SK-N-SH treated with all-trans-retinoic acid at 6 μM for 48 hours (cell line): ENCODE data around the gene NCAM1.

ENCODE experiments used
- ATAC-seq: fragments of 200-7000 bp; cut with Tn5 transposase; 3 replicates; pipeline ENCODE4 v1.9.1; 2020; ENCODE audit warnings: mild to moderate bottlenecking, moderate library complexity
- CREB5 ChIP-seq: fragments of 250-450 bp; sonication (Bioruptor Pico); IDR thresholded peaks from 2 replicates; pipeline ENCODE4 v1.5.1; 2020; ENCODE audit warnings: low read depth, mild to moderate bottlenecking, moderate library complexity
- CSDC2 ChIP-seq: fragments of 250-450 bp; sonication (Bioruptor Pico); IDR thresholded peaks from 2 replicates; pipeline ENCODE4 v1.5.0; 2020; ENCODE audit warnings: mild to moderate bottlenecking, moderate library complexity
- OSR1 ChIP-seq: fragments of 250-450 bp; sonication (Bioruptor Pico); IDR thresholded peaks from 2 replicates; pipeline ENCODE4 v1.8.0; 2022; ENCODE audit warnings: moderate library complexity, mild to moderate bottlenecking, inconsistent platforms
- SNAI2 ChIP-seq: fragments of 250-450 bp; sonication (Bioruptor Pico); IDR thresholded peaks from 2 replicates; pipeline ENCODE4 v1.5.0; 2020; ENCODE audit warnings: mild to moderate bottlenecking, moderate library complexity
- TOX ChIP-seq: fragments of 250-450 bp; sonication (Bioruptor Pico); IDR thresholded peaks from 2 replicates; pipeline ENCODE4 v1.8.0; 2021; ENCODE audit warnings: mild to moderate bottlenecking, moderate library complexity, borderline replicate concordance
- TSHZ2 ChIP-seq: fragments of 250-450 bp; sonication (Bioruptor Pico); IDR thresholded peaks from 2 replicates; pipeline ENCODE4 v1.5.0; 2020; ENCODE audit warnings: mild to moderate bottlenecking, moderate library complexity
- ZC3H10 ChIP-seq: fragments of 250-450 bp; sonication (Bioruptor Pico); IDR thresholded peaks from 2 replicates; pipeline ENCODE4 v1.5.1; 2021; ENCODE audit warnings: mild to moderate bottlenecking, moderate library complexity
- ZFP30 ChIP-seq: fragments of 450-650 bp; formaldehyde crosslinking; IDR thresholded peaks from 2 replicates; pipeline ENCODE4 v1.5.0; 2022; ENCODE audit warnings: mild to moderate bottlenecking, moderate library complexity
- ZNF565 ChIP-seq: fragments of 450-650 bp; formaldehyde crosslinking; conservative IDR thresholded peaks from 2 replicates; pipeline ENCODE4 v1.5.0; 2020; ENCODE audit warnings: low read depth, mild to moderate bottlenecking, moderate library complexity
- ZNF70 ChIP-seq: fragments of 450-650 bp; formaldehyde crosslinking; IDR thresholded peaks from 2 replicates; pipeline ENCODE4 v1.5.0; 2020; ENCODE audit warnings: mild to moderate bottlenecking, moderate library complexity
- ZNF8 ChIP-seq: fragments of 450-650 bp; formaldehyde crosslinking; IDR thresholded peaks from 2 replicates; pipeline ENCODE4 v1.5.0; 2020; ENCODE audit warnings: mild to moderate bottlenecking, moderate library complexity
- TF ChIP-seq, protein P1 (sequence below): fragments of 250-450 bp; sonication (Bioruptor Pico); IDR thresholded peaks from 2 replicates; pipeline ENCODE4 v1.5.1; 2021; ENCODE audit warnings: mild to moderate bottlenecking, moderate library complexity
- TF ChIP-seq, protein P2 (sequence below): fragments of 250-450 bp; sonication (Bioruptor Pico); IDR thresholded peaks from 2 replicates; pipeline ENCODE4 v1.8.0; 2020; ENCODE audit warnings: mild to moderate bottlenecking, moderate library complexity, borderline replicate concordance

The NCAM1 gene

DNA sequence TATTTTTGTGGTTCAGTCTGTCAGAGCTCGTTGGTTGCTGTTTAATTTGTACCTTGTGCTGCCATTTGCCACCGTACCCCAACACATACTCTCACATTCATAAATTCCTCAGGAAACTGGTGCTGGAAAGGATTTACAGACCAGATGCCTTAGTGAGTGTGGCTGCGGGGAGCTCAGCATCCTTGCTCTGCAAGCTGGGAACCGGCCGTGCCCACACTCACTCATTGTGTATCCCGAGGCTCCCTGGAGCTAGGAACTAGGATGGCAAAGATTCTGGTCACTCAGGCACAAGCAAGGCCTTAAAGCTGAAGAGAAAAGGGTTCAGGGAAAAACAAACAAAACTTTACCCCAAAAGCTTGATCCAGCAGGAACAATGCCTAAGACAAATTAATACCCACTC, 288.6 kb downstream of the NCAM1 start (continued):
- TF ChIP-seq ZNF70 = no peak
- TF ChIP-seq ZNF565 (CRISPR knock-in tag) = no peak
- TF ChIP-seq, protein P1, sequence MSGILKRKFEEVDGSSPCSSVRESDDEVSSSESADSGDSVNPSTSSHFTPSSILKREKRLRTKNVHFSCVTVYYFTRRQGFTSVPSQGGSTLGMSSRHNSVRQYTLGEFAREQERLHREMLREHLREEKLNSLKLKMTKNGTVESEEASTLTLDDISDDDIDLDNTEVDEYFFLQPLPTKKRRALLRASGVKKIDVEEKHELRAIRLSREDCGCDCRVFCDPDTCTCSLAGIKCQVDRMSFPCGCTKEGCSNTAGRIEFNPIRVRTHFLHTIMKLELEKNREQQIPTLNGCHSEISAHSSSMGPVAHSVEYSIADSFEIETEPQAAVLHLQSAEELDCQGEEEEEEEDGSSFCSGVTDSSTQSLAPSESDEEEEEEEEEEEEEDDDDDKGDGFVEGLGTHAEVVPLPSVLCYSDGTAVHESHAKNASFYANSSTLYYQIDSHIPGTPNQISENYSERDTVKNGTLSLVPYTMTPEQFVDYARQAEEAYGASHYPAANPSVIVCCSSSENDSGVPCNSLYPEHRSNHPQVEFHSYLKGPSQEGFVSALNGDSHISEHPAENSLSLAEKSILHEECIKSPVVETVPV (CRISPR knock-in tag) = no peak

DNA sequence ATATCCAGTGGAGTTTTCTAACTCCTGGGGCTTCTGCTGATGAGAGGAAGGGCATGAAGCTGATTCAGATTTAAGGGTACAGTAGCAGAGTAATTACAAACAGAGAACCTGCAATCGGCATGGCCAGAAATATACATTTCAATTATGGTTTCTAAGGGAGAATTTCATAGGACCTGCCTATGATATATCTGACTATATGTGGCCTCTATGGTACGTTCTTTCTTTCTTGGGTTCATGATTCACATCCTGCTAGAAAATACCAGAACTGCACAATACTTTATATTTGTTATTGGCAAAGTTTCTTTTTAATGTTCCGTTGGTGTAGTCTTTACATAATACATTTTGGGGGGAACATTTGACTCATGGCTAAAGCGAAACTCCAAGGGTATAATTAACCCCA, 290.1 kb downstream of the NCAM1 start:
- ATAC-seq = no peak
- TF ChIP-seq, protein P1 (CRISPR knock-in tag) = no peak
- TF ChIP-seq TSHZ2 (CRISPR knock-in tag) (no peak), CSDC2 (CRISPR knock-in tag) (no peak), CREB5 (CRISPR knock-in tag) (no peak), ZNF565 (CRISPR knock-in tag) (no peak)

DNA sequence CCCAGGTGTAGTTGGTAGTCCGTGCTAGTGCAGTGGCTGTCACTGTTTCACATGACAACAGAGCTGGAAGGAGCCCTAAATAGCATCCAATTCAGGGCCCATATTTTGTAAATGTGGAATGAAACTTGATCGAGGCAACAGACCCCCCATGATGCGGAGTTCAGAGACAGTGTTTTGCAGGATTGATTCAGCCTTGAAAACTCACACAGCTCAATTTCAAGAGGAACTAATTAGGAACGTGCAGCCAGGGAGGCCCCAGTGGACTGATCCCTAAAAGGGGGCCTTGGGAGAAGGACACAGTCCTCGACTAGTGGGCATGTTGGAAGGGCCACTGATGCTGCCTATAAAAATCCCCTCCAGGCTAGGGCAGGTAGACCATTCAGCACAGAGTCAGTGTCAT, 292.2 kb downstream of the NCAM1 start:
- no peak for TF ChIP-seq ZFP30 (CRISPR knock-in tag)
- TF ChIP-seq, protein P1 (CRISPR knock-in tag) = no peak
- no peak for TF ChIP-seq ZNF565 (CRISPR knock-in tag)
- TF ChIP-seq TSHZ2 (CRISPR knock-in tag) = no peak
- no peak for TF ChIP-seq OSR1 (CRISPR knock-in tag)
- TF ChIP-seq CSDC2 (CRISPR knock-in tag) = no peak
- TF ChIP-seq, protein P2, sequence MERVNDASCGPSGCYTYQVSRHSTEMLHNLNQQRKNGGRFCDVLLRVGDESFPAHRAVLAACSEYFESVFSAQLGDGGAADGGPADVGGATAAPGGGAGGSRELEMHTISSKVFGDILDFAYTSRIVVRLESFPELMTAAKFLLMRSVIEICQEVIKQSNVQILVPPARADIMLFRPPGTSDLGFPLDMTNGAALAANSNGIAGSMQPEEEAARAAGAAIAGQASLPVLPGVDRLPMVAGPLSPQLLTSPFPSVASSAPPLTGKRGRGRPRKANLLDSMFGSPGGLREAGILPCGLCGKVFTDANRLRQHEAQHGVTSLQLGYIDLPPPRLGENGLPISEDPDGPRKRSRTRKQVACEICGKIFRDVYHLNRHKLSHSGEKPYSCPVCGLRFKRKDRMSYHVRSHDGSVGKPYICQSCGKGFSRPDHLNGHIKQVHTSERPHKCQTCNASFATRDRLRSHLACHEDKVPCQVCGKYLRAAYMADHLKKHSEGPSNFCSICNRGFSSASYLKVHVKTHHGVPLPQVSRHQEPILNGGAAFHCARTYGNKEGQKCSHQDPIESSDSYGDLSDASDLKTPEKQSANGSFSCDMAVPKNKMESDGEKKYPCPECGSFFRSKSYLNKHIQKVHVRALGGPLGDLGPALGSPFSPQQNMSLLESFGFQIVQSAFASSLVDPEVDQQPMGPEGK (CRISPR knock-in tag) = no peak
- no peak for TF ChIP-seq ZC3H10
- no peak for TF ChIP-seq ZNF8 (CRISPR knock-in tag)
- no peak for TF ChIP-seq ZNF70
- no peak for ATAC-seq

DNA sequence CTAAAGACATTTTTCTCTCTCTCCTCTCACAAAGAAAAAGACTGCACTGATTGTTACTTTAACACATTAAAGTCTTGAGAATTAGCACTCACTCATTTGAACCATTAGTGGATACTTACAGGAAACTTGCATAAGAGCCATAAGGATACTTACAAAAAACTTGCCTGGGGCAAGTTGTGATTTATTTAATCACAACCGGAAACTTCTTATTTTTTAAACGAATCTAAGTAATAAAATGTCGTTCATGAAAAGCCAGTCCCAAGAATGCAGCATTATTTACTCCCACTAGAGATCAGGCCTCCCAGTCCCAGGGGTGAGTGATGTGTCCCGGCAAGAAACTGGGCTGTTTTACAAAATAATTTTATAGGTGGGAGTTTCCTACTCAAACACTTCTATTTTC, 293.9 kb downstream of the NCAM1 start:
- ATAC-seq = no peak
- TF ChIP-seq ZNF565 (CRISPR knock-in tag) = no peak
- no peak for TF ChIP-seq CSDC2 (CRISPR knock-in tag)
- TF ChIP-seq, protein P1 (CRISPR knock-in tag) = no peak
- no peak for TF ChIP-seq ZFP30 (CRISPR knock-in tag)
- TF ChIP-seq ZNF70 = no peak
- TF ChIP-seq, protein P2 (CRISPR knock-in tag) = no peak
- TF ChIP-seq SNAI2 (CRISPR knock-in tag) = no peak
- no peak for TF ChIP-seq TOX (CRISPR knock-in tag)
- TF ChIP-seq, all 23 proteins: peak for 0
